AG09319 (cell line): ENCODE measurements around the gene FAM32A.

Source experiments
- DNase-seq: peaks from one replicate; pipeline ENCODE4 v3.0.0-alpha.2; 2010; ENCODE audit warnings: low read depth; ENCODE audit errors: extremely low read depth
- TF ChIP-seq, protein P1 (sequence below): IDR thresholded peaks from 2 replicates; pipeline ENCODE4 v1.5.1; 2011; ENCODE audit warnings: low read depth, mild to moderate bottlenecking, inconsistent platforms, low read length, moderate library complexity

Gene FAM32A

DNA sequence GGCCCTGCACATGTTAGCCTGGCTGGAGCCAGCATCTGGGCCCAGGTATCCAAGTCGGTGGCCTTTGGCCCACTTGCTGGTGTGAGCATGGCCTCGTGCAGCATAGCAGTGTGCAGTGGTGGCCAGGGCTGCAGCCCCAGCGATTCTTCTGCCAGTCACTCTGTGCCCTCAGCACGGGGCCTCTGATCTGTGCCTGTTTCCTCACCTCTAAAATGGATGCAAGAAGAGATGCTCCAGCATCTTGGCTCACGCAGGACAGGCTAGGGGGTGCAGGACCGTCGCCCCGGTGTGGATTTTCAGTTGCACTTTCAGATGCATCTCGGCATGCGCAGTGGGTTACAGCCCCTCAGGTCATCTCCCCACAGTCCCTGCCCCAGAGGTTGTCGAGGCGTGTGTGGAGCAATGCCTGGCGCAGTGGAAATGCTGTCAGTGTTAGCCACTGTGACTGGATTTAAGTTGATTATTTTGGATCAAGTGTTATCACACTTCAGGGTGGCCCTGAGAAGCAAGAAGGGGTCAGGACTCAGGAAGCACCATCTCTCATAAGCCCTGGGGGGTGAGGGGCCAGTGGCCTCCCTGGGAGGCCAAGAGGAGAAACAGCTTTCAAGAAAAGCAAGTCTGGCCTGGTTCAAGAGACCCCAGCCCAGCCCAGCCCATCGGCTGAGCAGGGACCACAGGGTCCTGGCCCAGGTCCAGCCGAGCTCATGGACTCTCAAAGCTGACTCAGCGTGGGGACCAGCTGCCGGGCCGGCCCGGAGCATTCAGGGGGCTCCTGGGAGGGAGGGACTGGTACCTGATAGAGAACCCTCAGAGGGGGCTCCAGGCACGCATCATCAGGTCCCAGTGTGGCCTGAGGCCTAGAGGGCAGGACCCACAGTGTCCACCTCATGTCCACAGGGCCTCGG is 40.3 kb downstream of the FAM32A start:
- no peak for DNase-seq
- TF ChIP-seq, protein P1, sequence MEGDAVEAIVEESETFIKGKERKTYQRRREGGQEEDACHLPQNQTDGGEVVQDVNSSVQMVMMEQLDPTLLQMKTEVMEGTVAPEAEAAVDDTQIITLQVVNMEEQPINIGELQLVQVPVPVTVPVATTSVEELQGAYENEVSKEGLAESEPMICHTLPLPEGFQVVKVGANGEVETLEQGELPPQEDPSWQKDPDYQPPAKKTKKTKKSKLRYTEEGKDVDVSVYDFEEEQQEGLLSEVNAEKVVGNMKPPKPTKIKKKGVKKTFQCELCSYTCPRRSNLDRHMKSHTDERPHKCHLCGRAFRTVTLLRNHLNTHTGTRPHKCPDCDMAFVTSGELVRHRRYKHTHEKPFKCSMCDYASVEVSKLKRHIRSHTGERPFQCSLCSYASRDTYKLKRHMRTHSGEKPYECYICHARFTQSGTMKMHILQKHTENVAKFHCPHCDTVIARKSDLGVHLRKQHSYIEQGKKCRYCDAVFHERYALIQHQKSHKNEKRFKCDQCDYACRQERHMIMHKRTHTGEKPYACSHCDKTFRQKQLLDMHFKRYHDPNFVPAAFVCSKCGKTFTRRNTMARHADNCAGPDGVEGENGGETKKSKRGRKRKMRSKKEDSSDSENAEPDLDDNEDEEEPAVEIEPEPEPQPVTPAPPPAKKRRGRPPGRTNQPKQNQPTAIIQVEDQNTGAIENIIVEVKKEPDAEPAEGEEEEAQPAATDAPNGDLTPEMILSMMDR, result no peak

DNA sequence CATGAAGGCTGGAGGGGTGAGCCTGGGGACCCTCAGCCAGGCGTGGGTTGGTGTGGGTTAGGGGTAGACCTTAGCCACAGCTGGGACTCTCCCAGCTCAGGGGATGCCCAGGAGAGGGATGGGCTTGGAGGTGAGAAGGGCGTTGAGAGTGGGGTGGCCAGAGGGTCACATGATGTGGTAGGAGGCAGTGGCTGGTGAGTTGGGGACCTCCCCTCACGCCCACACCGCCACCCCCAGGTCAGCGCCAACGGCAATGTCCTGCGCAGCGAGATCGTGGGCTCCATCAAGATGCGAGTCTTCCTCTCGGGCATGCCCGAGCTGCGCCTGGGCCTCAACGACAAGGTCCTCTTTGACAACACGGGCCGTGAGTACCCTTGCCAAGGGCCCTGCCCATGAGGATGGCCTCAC is 41.0 kb downstream of the FAM32A start:
- no peak for DNase-seq
- TF ChIP-seq, protein P1, result no peak

DNA sequence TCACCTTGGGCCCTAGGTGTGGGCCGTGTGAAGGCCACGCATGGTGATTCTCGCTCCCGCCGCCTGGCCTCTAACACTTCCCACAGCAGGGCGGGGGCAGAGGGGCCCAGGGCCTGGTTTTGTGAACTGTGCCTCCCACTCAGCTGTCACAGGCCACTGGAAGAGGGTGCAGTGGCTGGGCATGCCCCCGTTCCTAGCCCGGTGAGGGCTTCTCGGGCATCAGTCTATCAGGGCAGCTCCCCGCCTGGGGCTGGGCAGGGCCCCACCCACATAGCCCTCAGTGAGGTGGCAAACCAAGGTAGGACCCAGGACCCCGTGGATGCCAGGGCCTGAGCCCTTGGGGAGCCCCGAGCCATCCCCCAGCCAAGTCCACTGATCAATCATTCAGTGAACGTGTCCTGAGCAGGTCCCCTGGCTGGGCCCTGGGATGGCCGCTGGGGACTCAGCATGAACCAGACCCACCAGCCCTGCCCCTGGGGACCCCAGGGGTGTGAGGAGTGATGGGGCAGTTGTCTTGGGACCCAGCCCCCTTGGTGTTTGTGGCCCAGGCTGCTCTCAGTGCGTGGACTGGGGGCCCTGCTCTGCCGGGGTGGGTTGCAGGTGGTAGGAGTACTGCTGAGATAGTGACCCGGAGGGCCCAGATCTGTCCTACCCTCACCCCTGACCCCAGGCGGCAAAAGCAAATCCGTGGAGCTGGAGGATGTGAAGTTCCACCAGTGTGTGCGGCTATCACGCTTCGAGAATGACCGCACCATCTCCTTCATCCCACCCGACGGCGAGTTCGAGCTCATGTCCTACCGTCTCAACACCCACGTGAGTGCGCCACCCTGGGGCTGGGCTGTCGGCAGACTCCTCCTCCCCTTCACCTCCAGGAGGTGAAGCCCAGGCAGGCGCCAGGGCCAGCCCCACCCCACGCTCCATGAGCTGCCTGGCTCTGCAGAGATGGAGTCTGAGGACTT is 41.9 kb downstream of the FAM32A start:
- no peak for DNase-seq
- TF ChIP-seq, protein P1, result no peak

DNA sequence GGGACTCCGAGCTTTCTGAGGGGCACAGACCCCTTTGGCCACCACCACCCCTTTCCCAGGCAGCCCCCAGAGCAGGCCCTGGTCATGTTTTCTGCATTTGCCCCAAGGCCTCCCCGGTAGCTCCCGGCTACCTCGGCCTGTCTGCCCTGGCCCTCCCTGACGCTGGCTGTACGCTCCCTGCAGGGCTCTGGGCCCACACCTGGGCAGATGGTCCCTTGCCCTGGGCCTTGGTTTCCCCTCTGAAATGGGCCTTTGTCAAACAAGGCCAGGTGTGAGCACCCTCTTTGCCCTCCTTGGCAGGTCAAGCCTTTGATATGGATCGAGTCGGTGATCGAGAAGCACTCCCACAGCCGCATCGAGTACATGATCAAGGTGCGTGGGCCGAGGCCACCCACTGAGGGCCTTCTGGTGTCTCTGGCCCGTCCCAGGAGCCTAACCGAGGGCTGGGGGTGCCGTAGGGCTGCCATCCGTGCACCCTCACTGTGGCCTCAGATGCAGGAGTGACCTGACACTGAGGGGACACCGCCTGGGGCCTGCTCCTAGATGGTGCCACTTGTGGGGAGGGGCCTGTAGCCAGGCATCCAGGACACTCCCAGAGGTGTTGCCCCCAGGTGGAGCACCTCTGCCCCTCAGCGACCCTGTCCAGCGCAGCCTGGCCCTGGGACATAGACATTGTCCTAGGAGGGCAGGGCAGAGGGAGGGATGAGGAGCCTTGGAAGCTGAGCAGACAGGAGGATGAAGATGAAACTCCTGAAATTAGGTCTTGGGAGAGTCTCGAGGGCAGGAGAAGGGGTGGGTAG is 42.8 kb downstream of the FAM32A start:
- TF ChIP-seq, protein P1, result no peak
- DNase-seq, result no peak

DNA sequence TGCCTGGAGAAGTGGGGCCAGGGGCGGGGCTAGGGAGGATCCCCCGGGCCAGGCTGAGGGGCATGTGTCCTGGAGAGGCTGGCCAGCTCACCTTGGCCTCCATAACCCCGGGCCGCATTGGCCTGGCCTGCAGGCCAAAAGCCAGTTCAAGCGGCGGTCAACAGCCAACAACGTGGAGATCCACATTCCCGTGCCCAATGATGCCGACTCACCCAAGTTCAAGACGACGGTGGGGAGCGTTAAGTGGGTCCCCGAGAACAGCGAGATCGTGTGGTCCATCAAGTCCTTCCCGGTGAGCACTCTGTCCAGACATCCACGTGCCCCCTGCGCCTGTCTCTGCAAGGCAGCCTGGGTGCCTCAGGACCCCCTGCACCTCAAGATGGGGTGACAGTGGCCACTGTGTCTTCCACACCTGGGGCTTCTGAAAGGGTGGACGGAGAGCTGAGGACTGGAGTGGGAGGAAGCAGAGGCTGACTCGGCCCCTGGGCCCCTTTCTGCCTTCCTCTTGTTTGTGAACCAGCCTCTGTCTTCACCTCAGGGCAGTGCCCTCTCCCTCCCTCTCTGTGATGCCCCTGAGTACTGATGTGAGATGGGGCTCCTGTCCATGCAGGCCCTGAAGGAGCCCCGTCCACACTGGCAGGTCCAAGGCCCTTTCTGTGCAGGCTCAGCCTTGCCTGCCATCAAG is 43.6 kb downstream of the FAM32A start:
- DNase-seq, result no peak
- TF ChIP-seq, protein P1, result no peak

DNA sequence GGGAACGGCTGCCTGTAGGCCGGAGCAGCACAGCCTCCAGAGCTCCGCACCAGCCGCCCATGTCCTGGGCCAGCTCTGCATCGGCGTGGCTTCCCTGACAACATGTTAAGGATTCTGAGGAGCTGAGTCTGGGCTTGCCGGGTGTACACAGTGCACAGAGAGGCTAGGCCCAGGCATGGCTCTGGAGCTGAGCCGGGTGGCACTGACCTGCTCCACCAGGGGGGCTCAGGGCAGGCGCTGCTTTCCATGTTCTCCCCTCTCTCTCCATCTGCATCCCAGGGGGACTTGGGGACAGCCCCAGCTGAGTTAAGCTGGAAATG is 44.1 kb downstream of the FAM32A start:
- TF ChIP-seq, protein P1, result no peak

More for the DNA sequence above, 44.1 kb downstream of the FAM32A start:
- no peak for DNase-seq
